Liver (tissue), 4 donors: ENCODE measurements around the gene ZMYND10. TPM values are rescaled to one million over a fixed set of nuclear protein-coding genes. Genes with fewer than 3 reads are reported as not detected.

Experiments
- polyA plus RNA-seq, 2 donors: library from polyadenylated mRNA; stranded (reverse) in 1 of 2; unstranded in 1 of 2; fragments of 200-250 nt in 1 of 2; fragments of >200 nt in 1 of 2; fragmentation: Nextera tagmentation in 1 of 2; extraction: Ambion mirVana in 1 of 2; gene quantifications; one replicate each; pipeline versions ENCODE4 v1.2.1 to v1.2.3, GENCODE V29; 2013 to 2015
- total RNA-seq, 2 donors: library from RNA; depleted of rRNA; stranded (reverse); fragments of >200 nt; gene quantifications; one replicate each; pipeline ENCODE4 v1.2.3, GENCODE V29; 2014
- donor health status: healthy.
- donor health status: healthy.
- donor health status: healthy.

ZMYND10 gene
- total and polyA plus RNA-seq, 4 donors: 0.09 to 0.75 (median 0.27) TPM

Other genes starting within 250 kb of the ZMYND10 start
- 1 to 10 TPM; 1.6 to 4.8 TPM for gene SEMA3F, start 190.4 kb downstream of the ZMYND10 start, total RNA-seq
- 1 to 10 TPM in 1 of 2 donors, under 1 TPM in 1; 0.60 to 2.7 TPM for gene SEMA3F, start 190.4 kb downstream of the ZMYND10 start, polyA plus RNA-seq
- gene GNAT1, start 154.1 kb downstream of the ZMYND10 start, total RNA-seq: under 1 TPM in 1 of 2 donors, not detected in 1; 0.08 TPM
- not detected for gene GNAT1, start 154.1 kb downstream of the ZMYND10 start, polyA plus RNA-seq
- gene SLC38A3, start 140.5 kb downstream of the ZMYND10 start, total RNA-seq: 100 to 1,000 TPM in 1 of 2 donors, 10 to 100 TPM in 1; 98.1 to 166 TPM
- 100 to 1,000 TPM; 114 to 180 TPM for gene SLC38A3, start 140.5 kb downstream of the ZMYND10 start, polyA plus RNA-seq
- gene GNAI2, start 109.5 kb downstream of the ZMYND10 start, total RNA-seq: 10 to 100 TPM; 58.3 to 65.0 TPM
- gene GNAI2, start 109.5 kb downstream of the ZMYND10 start, polyA plus RNA-seq: 10 to 100 TPM; 59.5 to 86.3 TPM
- gene SEMA3B, start 76.6 kb downstream of the ZMYND10 start, total RNA-seq: 1 to 10 TPM in 1 of 2 donors, under 1 TPM in 1; 0.56 to 1.5 TPM
- gene SEMA3B, start 76.6 kb downstream of the ZMYND10 start, polyA plus RNA-seq: 1 to 10 TPM in 1 of 2 donors, under 1 TPM in 1; 0.40 to 1.3 TPM
- under 1 TPM in 1 of 2 donors, not detected in 1; 0.08 TPM for gene LSMEM2, start 66.6 kb downstream of the ZMYND10 start, total RNA-seq
- under 1 TPM in 1 of 2 donors, not detected in 1; 0.03 TPM for gene LSMEM2, start 66.6 kb downstream of the ZMYND10 start, polyA plus RNA-seq
- 10 to 100 TPM; 55.7 to 66.1 TPM for gene IFRD2, start 53.3 kb downstream of the ZMYND10 start, total RNA-seq
- gene IFRD2, start 53.3 kb downstream of the ZMYND10 start, polyA plus RNA-seq: 10 to 100 TPM; 60.3 to 91.2 TPM
- 1 to 10 TPM; 1.9 to 6.6 TPM for gene HYAL3, start 46.3 kb downstream of the ZMYND10 start, total RNA-seq
- gene HYAL3, start 46.3 kb downstream of the ZMYND10 start, polyA plus RNA-seq: 1 to 10 TPM; 1.8 to 2.0 TPM
- 1 to 10 TPM; 1.6 to 1.8 TPM for gene NAA80, start 46.3 kb downstream of the ZMYND10 start, total RNA-seq
- 1 to 10 TPM; 2.3 to 5.5 TPM for gene NAA80, start 46.3 kb downstream of the ZMYND10 start, polyA plus RNA-seq
- 100 to 1,000 TPM in 1 of 2 donors, 10 to 100 TPM in 1; 87.6 to 155 TPM for gene HYAL1, start 42.2 kb downstream of the ZMYND10 start, total RNA-seq
- 100 to 1,000 TPM in 1 of 2 donors, 10 to 100 TPM in 1; 82.3 to 156 TPM for gene HYAL1, start 42.2 kb downstream of the ZMYND10 start, polyA plus RNA-seq
- 10 to 100 TPM; 33.5 to 57.6 TPM for gene HYAL2, start 23.0 kb downstream of the ZMYND10 start, total RNA-seq
- 10 to 100 TPM; 19.5 to 32.9 TPM for gene HYAL2, start 23.0 kb downstream of the ZMYND10 start, polyA plus RNA-seq
- gene TUSC2, start 17.5 kb downstream of the ZMYND10 start, total RNA-seq: 10 to 100 TPM; 12.7 to 14.3 TPM
- 10 to 100 TPM; 29.0 to 37.7 TPM for gene TUSC2, start 17.5 kb downstream of the ZMYND10 start, polyA plus RNA-seq
- 10 to 100 TPM; 12.2 to 13.2 TPM for gene RASSF1, start 4.9 kb downstream of the ZMYND10 start, total RNA-seq
- 10 to 100 TPM in 1 of 2 donors, 1 to 10 TPM in 1; 6.5 to 10.3 TPM for gene RASSF1, start 4.9 kb downstream of the ZMYND10 start, polyA plus RNA-seq
- gene NPRL2, start 5.0 kb upstream of the ZMYND10 start, total RNA-seq: 10 to 100 TPM; 11.3 to 17.3 TPM
- gene NPRL2, start 5.0 kb upstream of the ZMYND10 start, polyA plus RNA-seq: 10 to 100 TPM; 11.4 to 16.6 TPM
- gene CYB561D2, start 5.1 kb upstream of the ZMYND10 start, total RNA-seq: 10 to 100 TPM; 12.3 to 16.0 TPM
- 10 to 100 TPM; 28.2 TPM for gene CYB561D2, start 5.1 kb upstream of the ZMYND10 start, polyA plus RNA-seq
- gene TMEM115, start 13.8 kb upstream of the ZMYND10 start, total RNA-seq: 10 to 100 TPM; 18.6 to 20.2 TPM
- 10 to 100 TPM; 19.4 to 23.0 TPM for gene TMEM115, start 13.8 kb upstream of the ZMYND10 start, polyA plus RNA-seq
- under 1 TPM; 0.17 to 0.19 TPM for gene CACNA2D2, start 157.9 kb upstream of the ZMYND10 start, total RNA-seq
- under 1 TPM; 0.10 to 0.14 TPM for gene CACNA2D2, start 157.9 kb upstream of the ZMYND10 start, polyA plus RNA-seq
- gene C3orf18, start 222.0 kb upstream of the ZMYND10 start, total RNA-seq: 1 to 10 TPM; 1.8 to 2.7 TPM
- 1 to 10 TPM in 1 of 2 donors, under 1 TPM in 1; 0.54 to 1.1 TPM for gene C3orf18, start 222.0 kb upstream of the ZMYND10 start, polyA plus RNA-seq
- gene HEMK1, start 223.8 kb upstream of the ZMYND10 start, total RNA-seq: 1 to 10 TPM; 3.7 to 9.2 TPM
- 1 to 10 TPM; 8.7 to 9.5 TPM for gene HEMK1, start 223.8 kb upstream of the ZMYND10 start, polyA plus RNA-seq